Activated CD4-positive, alpha-beta T cell treated with anti-CD3 and anti-CD28 coated beads, Interleukin-2, amount 50 U/mL, for 4 hours (primary cell): ENCODE data around the gene PROB1.
"Not testable (repeated sequence)": the region's sequence is repeated elsewhere in the genome, so short reads cannot be mapped to it uniquely, and the experiment has no call there.

ENCODE experiments used
- DNase-seq, 2 experiments: peaks; one replicate each; pipeline ENCODE4 v3.0.0-alpha.2; 2020

The PROB1 gene

DNA sequence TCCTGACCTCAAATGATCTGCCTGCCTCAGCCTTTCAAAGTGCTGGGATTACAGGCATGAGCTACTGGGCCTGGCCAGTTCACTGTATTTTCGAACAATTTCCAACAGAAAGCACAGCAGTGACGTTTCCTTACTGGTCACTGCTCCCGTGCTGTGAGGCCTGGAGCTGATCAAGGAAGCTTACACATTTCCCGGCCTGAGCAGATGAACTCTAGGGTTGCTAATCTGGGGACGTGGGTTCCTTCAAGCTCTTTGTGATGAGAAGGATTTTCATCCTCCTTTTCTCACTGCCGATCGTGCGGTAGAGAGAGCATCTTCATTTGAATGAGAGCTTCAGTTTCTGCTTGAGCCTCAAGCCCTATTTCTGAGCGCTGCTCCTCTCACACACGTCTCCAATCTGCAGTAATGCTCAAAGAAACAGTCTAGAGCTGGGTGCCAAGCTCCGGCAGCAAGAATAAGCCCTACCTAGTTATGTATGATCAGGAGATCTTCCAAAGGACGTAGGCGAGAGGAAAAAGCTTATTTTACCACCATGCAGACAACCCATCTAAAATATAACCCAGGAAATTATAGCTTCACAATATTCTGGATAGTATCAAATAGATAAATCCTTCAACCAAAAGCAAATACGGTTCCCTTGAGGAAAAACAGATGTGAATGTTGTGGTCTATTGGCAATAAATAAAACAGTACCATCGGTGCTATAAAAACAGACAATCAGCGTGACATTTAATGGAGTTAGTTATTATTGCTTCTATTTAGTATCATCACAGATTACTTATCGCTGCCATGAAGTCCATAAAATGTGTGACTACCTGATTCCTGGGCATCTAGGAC, 16.3 kb upstream of the PROB1 start:
- DNase-seq: no peak

DNA sequence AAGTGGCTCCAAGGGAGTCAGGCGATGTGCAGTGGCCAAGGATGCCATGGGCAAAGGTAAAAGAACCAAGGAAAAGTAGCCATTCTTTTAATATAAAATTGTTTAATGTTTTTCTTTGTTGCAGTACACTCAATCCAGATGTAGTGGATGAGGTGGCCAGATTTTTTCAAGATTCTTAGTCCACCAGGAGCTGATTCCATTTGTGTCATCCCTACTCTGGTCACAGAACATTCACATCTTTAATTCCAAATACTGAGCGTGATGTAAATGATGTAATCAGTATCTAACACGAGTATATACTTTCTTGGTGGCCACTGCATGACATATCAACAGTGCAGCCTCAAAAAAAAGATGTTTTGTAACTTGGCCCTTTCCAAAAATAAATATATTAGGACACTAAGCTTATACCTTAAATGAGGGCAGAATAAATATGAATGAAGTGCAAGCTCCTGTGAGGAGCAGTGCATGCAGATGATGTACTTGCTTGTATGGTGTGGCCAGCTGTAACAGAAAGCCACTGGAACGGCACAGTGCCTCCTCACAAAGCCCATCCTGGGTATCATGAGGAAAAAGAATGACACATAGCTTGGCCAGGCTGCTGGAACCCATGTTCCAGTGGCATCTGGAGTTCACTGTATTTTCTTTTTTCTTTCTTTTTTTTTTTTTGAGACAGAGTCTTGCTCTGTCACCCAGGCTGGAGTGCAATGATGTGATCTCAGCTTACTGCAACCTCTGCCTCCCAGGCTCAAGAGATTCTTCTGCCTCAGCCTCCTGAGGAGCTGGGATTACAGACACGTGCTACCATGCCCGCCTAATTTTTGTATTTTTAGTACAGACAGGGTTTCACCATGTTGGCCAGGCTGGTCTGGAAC, 15.5 kb upstream of the PROB1 start:
- DNase-seq: no peak

DNA sequence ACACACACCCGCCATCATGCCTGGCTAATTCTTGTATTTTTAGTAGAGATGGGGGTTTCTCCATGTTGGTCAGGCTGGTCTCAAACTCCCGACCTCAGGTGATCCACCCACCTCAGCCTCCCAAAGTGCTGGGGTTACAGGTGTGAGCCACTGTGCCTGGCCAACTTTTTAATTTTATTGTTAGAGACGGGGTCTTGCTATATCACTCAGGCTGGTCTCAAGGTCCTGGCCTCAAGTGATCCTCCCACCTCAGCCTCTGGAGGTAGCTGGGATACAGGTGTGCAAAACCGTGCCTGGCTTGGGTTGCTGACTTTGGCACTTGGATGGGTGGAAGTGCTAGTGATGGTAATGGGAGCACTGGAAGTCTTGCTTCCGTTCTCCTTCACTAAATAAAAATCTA, 14.2 kb upstream of the PROB1 start:
- not testable (repeated sequence) for DNase-seq

DNA sequence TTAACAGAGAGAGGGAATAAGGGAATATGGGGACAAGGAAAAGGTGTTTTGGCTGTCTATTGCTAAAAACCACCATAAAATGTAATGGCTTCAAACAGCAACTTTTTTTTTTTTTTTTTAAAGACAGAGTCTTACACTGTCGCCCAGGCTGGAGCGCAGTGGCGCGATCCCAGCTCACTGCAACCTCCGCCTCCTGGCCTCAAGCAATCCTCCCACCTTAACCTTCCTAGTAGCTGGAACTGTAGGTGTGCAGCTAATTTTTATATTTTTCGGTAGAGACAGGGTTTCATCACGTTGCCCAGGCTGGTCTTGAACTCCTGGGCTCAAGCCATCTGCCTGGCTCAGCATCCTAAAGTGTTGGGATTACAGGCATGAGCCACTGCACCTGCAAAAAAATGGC, 13.3 kb upstream of the PROB1 start:
- DNase-seq: no peak

DNA sequence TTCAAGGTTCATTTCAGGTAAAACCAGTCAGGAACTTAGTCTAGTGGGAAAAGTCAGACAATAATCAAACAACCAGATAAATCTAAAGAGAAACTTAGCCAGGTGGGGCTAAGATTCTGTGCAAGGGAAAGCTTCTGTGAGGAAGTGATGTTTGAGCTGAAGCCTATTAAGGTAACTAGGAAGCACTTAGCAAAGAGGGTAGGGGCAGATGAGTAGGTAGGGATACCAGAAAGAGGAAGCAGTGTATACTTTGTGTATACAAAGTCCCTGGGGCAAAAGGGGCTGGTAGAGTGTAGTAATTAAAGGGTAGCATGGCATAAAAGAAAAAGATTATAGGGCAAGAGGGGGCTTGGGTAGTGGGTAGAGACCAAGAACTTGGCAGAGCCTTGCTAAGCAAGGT, 12.6 kb upstream of the PROB1 start:
- DNase-seq: no peak

DNA sequence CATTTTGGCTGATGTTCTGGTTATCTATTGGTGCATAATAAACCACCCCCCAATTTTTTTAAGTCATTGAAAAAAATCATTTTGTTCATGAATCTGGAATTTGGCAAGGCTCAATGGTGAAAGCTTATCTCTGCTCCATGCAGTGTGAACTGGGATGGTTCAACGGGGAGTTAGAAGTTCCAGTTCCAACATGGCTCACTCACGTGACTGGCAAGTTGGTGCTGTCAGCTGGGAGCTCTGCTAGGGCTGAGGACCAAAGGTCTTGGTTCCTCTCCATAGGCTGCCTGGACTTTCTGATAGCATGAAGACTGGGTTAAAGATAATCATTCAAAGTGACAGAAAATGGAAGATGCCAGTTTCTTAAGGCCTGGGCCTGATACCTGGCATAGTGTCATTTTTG, 12.1 kb upstream of the PROB1 start:
- DNase-seq: no peak

DNA sequence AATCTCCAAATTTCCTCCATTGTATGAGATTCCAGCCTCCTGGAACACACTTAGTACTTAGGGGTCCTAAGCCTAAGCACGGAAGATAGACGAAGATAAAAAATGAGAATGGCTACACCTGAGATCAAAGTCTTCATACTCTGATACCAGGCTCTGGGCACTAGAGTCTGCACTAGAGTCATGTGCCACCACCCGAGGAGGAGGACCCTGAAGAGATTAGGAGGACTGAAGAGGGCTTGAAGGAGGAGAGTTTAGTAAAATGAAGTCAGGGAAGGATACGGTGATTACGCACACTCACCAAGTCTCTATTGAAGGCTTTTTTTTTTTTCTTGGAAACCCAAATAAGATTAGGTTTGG, 9.6 kb upstream of the PROB1 start:
- no peak for DNase-seq

DNA sequence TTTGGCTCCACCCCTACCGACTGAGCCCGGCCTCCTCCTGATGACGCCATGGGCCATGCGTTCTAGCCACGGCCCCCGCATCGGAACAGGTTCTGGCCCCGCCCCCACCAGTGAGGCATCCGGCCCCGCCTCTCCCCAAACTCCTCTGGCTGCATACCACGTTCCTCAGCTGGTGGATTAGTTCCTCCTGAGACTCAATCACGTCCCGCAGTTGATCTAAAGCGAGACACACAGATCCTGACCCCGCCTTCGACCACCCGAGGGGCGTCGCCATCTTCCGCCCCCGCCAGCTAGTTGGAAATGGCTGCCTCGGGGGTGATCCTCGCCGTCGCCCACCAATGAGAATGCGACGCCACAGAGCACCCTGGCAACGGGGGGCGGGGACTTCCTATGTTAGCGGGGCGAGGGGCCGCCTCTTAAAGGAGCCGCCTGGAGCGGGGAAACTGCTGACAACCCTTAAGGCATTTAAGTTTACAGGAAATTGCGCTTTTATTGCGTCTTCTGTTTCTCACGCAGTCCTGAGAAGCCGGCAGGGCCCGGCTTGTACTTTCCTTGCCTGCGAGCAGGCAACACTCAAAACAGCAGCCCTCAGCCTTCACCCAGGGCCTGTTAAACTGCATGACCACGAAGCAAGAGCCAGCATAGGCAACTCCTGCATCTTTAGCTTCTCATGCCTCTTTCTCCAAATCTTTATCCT, 9.0 kb upstream of the PROB1 start, which contains the start of gene SPATA24:
Gene SPATA24 (minus strand): TSS at position 303 of the 697 bp plus-strand sequence. CDS start 29 bp downstream, at position 274.
- peak; percentile 97 for DNase-seq

DNA sequence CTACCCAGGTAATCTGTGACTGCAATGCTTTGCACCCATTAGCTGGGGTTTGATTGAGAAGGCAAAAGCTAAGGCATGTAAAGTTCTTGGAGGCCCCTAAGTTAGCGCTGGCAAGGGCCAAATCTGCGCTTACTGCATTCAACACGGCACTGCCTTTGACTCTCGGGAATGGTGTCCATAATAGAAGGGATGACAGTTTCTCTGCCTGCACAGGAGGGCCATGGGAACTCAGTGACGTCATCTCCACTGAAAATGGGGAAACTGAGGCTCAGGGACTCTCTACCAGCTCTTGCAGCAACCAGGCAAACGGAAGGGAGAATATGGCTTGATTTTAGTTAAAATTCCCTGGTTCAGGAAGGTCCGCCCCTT, 8.5 kb upstream of the PROB1 start:
- DNase-seq: no peak

DNA sequence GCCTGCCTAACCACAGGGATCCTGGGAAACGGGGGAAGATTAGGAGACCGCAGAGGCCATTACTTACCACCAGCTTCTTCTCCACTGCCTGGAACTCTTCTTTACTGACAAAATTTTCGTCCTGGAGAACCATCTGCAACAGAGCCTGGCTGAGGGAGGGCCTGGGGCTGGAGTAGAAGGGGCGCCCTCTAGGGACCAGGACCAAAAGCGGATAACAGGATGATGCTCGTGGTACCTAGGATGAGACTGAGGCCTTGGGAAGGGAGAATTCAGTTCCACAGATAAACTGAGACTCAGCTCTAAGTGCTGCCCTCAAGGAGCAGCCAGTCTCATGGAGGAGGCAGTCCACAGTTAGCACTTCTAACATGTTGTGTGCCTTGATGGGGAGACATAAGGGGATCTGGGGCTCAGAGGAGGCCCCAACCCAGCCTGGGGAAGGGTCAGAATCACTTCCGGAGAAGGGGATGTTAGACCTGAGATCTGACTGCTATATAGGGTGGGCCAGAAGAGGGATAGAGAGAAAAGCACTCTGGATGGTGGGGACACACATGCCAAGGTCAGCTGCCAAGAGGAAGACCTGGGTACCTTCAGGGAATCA, 7.8 kb upstream of the PROB1 start:
- DNase-seq: no peak

DNA sequence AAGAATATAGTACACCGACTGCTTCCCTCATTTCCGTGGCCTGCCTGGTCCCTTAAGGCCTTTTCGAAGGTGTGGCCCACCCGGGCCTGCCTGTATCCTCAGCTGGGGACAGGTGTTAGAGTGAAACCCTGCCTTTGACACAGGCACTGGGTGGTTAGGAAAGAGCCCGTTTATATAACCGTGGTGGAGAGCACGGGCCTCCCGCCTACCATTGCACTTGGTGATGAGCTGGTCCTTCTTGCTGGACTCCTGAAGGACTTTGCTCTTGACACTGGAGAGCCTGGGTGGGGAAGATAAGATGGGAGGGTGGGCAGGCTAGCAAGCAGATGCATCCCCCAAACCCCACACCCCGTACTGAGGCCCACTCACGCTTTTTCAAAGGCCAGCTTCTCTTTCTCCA, 6.6 kb upstream of the PROB1 start:
- DNase-seq: no peak

DNA sequence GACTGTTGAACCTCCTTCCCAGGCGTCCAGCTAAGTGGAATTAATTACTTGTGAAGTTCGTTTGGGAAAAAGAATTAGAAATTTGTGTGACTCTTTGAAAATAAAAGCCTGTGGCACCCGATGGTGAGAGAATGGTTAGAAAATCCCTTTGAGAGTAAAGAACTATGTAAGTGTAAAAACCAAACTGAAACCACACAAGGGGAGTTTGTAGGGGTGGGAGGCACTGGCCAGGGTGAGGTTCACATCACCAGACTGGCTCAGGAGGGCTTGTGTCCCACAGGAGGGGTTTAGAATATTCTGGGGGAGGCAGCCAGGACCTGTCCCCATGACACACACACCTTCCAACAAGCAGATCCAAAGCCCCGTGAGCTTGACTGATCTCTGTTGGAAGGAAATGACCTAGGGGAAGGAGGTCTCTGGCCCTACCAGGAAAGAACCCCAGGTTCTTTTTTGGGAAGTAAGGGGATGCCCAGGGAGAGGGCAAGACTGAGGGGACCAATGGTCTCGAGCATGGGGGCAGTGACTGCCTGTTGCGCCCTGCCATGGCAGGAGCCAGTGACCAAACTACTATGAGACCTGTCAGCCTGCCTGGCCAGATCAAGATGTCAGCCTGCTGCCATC, 4.7 kb upstream of the PROB1 start:
- no peak for DNase-seq

DNA sequence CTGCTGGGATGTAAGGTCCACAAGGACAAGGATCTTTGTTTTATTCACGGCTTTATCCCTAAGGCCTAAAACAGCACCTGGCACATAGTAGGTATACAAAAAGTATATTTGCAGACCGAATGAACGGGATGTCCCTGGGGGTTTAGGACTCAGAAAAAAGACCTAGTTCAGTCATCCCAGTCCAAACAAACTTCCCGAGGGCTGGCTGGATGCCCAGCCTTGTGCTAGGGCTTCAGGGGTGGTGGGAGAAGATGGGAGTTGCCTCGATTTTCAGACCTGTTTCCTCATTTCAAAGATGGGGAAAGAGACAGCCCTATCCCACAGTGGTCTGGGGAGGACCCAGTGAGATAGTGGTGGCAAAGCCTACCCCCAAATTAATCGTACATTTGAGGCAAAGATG, 3.0 kb upstream of the PROB1 start:
- no peak for DNase-seq

DNA sequence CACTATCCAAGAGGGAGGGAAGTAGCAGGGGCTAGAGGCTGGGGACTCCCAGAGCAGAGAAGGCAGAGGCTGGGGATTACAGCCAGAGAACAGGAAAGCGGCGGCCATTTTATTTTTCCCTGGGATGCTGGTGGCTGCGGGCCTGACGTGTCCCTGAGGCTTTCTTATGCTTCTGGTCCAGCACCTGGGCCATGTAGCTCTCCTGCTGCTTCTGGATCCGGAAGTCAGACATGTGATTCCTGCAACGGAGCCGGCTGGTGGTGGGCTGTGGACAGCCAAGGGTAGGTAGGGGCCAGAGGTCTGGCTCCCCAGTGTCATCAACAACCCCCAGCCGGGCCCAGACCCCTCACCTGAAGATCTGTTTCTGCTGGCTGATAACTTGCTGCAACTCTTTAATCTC, 1.8 kb upstream of the PROB1 start:
- no peak for DNase-seq

DNA sequence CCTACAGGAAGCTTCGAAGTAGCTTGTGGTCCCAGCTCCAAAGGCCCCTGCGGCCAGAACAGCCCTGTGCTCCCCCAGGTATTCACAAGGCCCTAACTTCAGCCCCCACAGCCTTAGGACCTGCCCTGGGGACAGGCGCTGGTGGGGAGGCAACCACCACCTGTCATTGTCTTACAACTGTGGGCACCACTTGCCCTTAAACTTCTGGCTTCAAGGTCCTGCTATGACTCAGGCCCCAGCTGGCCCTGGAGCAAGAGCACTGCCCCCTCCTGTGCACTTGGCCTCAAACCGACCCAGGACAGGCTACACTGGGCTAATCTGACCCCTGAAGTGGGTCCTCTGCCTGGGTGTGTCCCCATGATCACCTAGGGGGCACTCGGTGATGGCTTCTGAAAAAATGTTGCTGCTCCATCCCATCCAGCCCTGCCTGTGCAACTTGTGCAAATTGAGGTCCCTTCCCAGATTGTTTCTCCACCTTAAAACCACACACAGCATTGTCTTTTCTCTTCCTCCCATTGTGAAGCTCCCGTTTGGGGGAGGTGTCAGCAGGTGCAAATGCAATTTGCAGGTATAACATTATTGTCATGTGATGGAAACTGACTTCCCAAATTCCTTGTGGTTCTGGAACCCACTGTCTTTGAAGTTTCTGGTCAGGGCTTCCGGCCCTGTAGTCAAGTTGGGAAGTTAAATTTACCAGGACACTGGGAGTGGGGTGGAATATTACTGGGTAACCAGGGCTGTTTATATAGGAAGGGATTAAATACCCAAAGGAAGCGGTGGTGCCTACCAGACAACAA, 1.1 kb upstream of the PROB1 start:
- no peak for DNase-seq

DNA sequence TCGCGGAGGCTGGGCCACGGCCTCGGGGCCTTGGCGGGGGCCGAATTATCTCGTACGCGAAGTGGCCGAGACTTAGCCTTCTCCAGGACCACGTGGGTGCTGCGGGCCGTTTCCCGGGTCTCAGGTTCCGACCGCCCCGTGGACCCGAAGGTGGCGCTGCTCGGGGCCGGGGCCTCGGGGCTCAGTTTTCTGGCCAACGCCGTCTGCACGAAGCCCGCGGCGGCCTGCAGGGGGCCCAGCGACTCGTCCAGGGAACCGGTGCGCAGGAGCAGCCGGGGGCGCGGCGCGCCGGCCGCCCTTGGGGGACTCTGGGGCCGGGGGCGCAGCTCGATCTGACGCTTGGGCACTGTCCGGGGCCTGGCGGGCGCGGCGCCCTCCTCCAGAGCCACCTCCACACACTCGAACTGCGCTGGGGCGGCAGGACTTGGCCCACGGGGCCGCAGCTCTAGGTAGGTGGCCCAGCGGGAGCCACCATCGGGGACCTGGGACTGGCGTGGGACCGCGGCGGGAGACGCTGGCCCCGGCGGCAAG, 716 bp downstream of the PROB1 start:
- DNase-seq: peak; percentile 30 to 32

DNA sequence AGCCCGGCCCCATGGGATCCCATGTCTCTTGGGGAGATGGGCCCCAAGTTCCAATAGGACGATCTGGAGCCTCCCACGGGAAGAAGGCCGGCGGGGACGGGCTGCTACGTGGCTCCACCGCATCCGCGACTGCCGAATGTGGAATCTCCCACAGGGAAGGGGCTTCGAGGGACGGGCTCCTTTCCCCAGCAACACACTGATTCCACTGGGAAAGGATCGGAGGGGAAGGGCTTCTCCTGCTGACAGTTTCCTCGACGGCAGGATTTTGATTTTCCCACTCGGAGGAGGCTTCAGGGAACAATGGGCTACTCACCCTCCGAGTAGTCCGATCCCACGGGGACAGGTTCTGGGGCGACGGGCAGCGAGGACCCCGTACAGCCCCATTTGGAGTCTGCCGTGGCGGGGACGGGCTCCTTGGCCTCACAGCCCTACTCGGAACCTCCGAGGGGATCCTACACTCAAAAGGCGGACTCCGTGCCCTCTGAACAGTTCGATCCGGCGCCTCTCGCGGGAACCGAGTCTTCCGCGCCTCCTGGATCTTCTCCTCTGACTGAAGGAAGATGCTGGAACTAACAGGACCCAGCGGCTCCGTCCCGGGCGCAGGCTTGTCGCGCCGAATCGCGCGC, 1.3 kb downstream of the PROB1 start:
- DNase-seq: no peak

DNA sequence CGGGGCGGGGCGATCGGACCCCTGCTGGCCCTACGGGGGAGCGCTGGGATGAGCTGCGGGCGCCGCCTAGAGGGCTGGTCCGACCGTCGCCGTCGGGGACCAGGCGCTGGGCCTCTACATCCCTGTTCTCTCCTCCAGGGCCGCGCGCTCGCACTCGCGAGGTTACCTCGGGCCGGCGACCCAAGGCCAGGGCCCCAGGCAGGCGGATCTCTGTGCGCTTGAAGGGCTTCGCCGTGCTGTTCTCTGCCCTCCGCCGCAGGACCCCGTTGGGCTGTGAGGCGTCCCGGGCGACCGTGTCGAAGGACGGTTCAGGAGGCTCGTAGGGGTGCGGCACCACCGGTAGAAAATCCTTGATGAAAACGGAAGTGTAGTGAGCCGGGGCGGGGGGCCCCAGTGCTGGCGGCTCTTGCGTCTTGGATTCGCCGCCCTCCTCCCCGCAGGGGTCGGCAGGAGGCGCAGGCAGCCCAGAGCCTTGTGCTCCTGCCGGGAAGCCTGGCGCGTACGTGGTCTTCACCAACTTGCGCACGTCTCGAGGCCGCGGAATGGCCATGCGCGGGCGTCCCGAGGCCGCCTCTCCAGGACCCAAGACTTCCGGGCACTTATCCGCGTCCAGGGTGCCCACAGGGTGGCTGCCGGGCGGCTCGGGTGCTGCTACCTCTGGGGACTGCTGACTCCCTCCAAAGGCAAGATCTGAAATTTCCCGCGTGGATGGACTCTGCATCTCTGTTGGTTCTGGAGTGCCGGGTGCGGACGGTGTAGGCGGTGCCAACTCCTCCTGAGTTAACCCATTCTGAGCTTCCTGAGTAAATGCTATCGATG, 2.0 kb downstream of the PROB1 start:
- peak; percentile 64 to 67 for DNase-seq

DNA sequence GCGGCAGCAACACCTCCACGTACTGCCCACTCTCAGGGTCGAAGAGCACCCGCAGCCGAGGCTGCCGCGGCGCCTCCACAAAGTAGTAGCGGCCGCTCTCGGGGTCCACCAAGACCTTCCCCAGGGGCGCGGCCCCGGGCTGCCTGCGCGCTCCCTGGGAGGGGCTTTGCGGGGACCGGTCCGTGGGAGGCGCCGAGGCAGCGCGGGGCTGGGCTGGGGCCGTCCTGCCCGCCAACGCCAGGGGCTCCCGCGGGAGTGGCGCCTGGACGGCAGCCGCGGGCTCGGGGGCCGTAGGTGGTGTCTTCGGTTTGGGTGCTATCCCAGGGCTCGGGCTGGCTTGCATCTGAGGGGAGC, 2.6 kb downstream of the PROB1 start:
- DNase-seq: no peak
